Caco-2 (cell line): ENCODE data around the gene TIMM17A. TPM values are rescaled to one million over a fixed set of nuclear protein-coding genes. Genes with fewer than 3 reads are reported as not detected.

ENCODE experiments used
- BruUV-seq: library from RNA; stranded (reverse); fragments of 400-500 nt; replicated peaks from 2 replicates; lab custom pipeline; 2021; lab: Mats Ljungman, UMichigan
- CTCF ChIA-PET: fragments of 300-600 bp; sonication (Branson Sonifier 250); formaldehyde crosslinking; loops from one replicate; lab custom pipeline; 2022; ENCODE audit warnings: antibody characterized with exemption; lab: Charles Lee
- POLR2A ChIA-PET: fragments of 300-600 bp; sonication (Branson Sonifier 250); formaldehyde crosslinking; loops from one replicate; lab custom pipeline; 2022; ENCODE audit warnings: antibody characterized with exemption; lab: Charles Lee
- DNase-seq, 2 experiments: peaks; one replicate each; pipeline versions ENCODE4 v3.0.0 to v3.0.0-alpha.2; 2020 to 2022
- H3K27me3 ChIP-seq: replicated peaks from 2 replicates; pipeline ENCODE4 v1.6.0; 2011; ENCODE audit warnings: low read length; ENCODE audit not compliant: control insufficient read depth, insufficient read depth
- H3K36me3 ChIP-seq: 2 replicates; pipeline ENCODE4 v1.5.1; 2011; ENCODE audit warnings: low read length; ENCODE audit not compliant: control insufficient read depth, insufficient read depth
- H3K4me1 ChIP-seq: fragments of 250-450 bp; sonication (Bioruptor Pico); 2 replicates; pipeline ENCODE4 v1.5.1; 2020; ENCODE audit warnings: mild to moderate bottlenecking
- H3K4me3 ChIP-seq: 2 replicates; pipeline ENCODE4 v1.5.1; 2011; ENCODE audit warnings: low read depth, mild to moderate bottlenecking, control low read depth, low read length
- H3K9me3 ChIP-seq: fragments of 250-450 bp; sonication (Bioruptor Pico); 2 replicates; pipeline ENCODE4 v1.5.1; 2020; ENCODE audit warnings: mild to moderate bottlenecking, moderate library complexity
- H3K27ac Mint-ChIP-seq: one replicate; pipeline ENCODE4 v1.8.0; 2022; ENCODE audit warnings: mixed read lengths; ENCODE audit not compliant: unreplicated experiment
- H3K27me3 Mint-ChIP-seq: one replicate; pipeline ENCODE4 v1.8.0; 2022; ENCODE audit warnings: mixed read lengths; ENCODE audit not compliant: insufficient read depth, unreplicated experiment
- H3K36me3 Mint-ChIP-seq: one replicate; pipeline ENCODE4 v1.8.0; 2022; ENCODE audit warnings: mild to moderate bottlenecking, mixed read lengths; ENCODE audit not compliant: insufficient read depth, unreplicated experiment
- H3K4me1 Mint-ChIP-seq: one replicate; pipeline ENCODE4 v1.8.0; 2022; ENCODE audit warnings: low read depth, mixed read lengths; ENCODE audit not compliant: unreplicated experiment
- H3K4me3 Mint-ChIP-seq: one replicate; pipeline ENCODE4 v1.8.0; 2022; ENCODE audit warnings: mild to moderate bottlenecking, moderate library complexity, mixed read lengths; ENCODE audit not compliant: unreplicated experiment
- H3K9me3 Mint-ChIP-seq: one replicate; pipeline ENCODE4 v1.8.0; 2022; ENCODE audit warnings: mixed read lengths; ENCODE audit not compliant: unreplicated experiment
- intact Hi-C: fragments of 100-400 bp; cut with micrococcal nuclease; formaldehyde crosslinking; loops from one replicate; pipeline ENCODE4 v1.10.0; 2022; ENCODE audit not compliant: unreplicated experiment
- total RNA-seq: library from RNA; stranded (reverse); gene quantifications from 2 replicates; pipeline ENCODE4 v1.2.3, GENCODE V29; 2022
- TF ChIP-seq, protein P1 (sequence below), 2 experiments: fragments of 200-600 bp in 1 of 2; IDR thresholded peaks; 1 replicate in 1 of 2; 2 replicates in 1 of 2; pipeline versions ENCODE4 v1.5.1 to v1.8.0; 2011 to 2022; ENCODE audit warnings: antibody characterized with exemption in 1 of 2, control low read depth in 1 of 2, inconsistent platforms in 1 of 2, low read depth in 1 of 2, low read length in 1 of 2, mild to moderate bottlenecking in 1 of 2, moderate library complexity in 1 of 2; ENCODE audit not compliant: insufficient read depth in 1 of 2, severe bottlenecking in 1 of 2, unreplicated experiment in 1 of 2

Gene TIMM17A
- total RNA-seq, 1 experiment from 2014 or later: 63.7 TPM

DNA sequence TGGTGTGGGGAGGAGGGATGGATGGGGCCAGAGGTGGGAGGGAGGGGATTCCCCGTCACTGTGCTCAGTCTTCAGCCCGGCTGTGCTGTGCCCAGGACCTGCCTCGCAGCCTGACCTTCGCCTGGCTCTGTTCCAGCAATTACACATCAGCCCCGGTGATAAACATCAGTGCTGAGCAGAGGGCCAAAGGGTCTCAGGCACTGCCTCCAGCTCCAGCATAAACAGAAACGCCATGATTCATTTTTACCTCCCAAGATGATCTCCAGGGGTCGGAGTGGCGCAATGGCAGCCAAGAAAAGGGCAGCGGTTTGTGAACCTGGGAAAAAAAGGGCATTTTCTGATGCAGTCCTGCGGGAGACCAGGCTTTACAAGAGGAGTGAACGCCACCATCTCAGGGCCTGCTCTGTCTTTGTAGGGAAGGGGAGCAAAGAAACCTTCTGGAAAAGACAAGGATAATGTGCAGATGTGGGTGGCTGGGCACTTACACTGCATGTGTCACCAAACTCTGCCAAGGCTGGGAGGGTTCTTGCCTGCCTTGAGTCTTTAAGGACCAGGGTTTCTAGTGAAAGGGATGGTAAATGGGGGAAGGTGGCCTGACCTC lies 38.6 kb upstream of the TIMM17A start:
- Histone ChIP-seq H3K36me3 (no peaks in the 10 kb centered on the region), H3K9me3 (no peaks in the 10 kb centered on the region), H3K27me3 (no peaks in the 10 kb centered on the region), H3K4me1 (no peaks in the 10 kb centered on the region), H3K4me3 (no peak overlapping the region)
- no peak for DNase-seq
- Mint-ChIP-seq H3K27me3 (no peaks in the 10 kb centered on the region), H3K9me3 (no peaks in the 10 kb centered on the region), H3K36me3 (no peaks in the 10 kb centered on the region), H3K4me1 (no peaks in the 10 kb centered on the region), H3K4me3 (no peak overlapping the region), H3K27ac (no peak overlapping the region)
- no TSS peak for BruUV-seq
- ChIA-PET CTCF (no interaction called here), POLR2A (no interaction called here)
- TF ChIP-seq, protein P1, sequence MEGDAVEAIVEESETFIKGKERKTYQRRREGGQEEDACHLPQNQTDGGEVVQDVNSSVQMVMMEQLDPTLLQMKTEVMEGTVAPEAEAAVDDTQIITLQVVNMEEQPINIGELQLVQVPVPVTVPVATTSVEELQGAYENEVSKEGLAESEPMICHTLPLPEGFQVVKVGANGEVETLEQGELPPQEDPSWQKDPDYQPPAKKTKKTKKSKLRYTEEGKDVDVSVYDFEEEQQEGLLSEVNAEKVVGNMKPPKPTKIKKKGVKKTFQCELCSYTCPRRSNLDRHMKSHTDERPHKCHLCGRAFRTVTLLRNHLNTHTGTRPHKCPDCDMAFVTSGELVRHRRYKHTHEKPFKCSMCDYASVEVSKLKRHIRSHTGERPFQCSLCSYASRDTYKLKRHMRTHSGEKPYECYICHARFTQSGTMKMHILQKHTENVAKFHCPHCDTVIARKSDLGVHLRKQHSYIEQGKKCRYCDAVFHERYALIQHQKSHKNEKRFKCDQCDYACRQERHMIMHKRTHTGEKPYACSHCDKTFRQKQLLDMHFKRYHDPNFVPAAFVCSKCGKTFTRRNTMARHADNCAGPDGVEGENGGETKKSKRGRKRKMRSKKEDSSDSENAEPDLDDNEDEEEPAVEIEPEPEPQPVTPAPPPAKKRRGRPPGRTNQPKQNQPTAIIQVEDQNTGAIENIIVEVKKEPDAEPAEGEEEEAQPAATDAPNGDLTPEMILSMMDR (IDR thresholded peaks at IDR 0.05; ENCODE audit: insufficient read depth in 1 of 2, low read depth in 1 of 2, low read length in 1 of 2, severe bottlenecking in 1 of 2, unreplicated experiment in 1 of 2): no peak
- intact Hi-C loops: no loop called here

DNA sequence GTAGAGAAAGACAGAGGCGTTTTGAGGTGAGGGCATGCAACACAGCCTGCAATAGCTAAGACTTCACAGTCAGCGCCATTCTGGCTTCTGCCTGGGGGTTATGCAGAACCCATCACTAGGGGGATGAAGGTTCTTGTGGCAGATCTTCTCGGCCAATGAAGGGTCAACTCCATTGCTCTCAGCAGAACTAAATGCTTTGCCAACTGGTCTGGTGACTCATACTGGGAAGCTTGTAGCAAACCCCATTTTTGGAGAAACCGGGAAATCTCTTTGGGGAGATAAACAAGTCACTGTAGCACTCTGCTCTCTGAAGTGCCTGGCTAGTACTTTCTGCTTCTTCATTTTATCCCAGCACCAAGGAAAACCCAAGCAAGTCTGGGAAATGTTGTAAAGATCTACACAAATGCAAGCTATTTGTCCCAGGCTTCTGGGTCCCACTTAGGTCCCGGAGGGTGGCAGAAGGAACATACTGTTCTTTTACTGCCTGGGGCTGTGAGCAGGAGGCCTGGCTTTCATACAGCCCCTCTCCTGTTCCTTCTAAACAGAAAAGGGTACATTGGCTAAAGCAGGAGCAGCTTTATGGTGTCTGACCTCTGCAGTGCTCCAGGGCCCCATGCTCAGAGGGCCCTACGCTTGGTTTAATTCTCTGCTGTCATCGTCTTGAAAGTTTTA lies 37.8 kb upstream of the TIMM17A start:
- POLR2A ChIA-PET: no interaction called here
- H3K27me3 Mint-ChIP-seq: no peaks in the 10 kb centered on the region
- H3K9me3 ChIP-seq: no peaks in the 10 kb centered on the region
- no TSS peak for BruUV-seq
- H3K4me1 ChIP-seq: no peaks in the 10 kb centered on the region; the same call in 1 of the 2 replicates
- no peak overlapping the region for H3K4me3 Mint-ChIP-seq
- H3K36me3 ChIP-seq: no peaks in the 10 kb centered on the region
- no peak overlapping the region for H3K4me3 ChIP-seq
- intact Hi-C loops: no loop called here
- DNase-seq: no peak
- H3K36me3 Mint-ChIP-seq: no peaks in the 10 kb centered on the region
- H3K4me1 Mint-ChIP-seq: no peaks in the 10 kb centered on the region
- no peaks in the 10 kb centered on the region for H3K27me3 ChIP-seq
- CTCF ChIA-PET: no interaction called here
- no peak overlapping the region for H3K27ac Mint-ChIP-seq
- no peaks in the 10 kb centered on the region for H3K9me3 Mint-ChIP-seq
- TF ChIP-seq, protein P1 (IDR thresholded peaks at IDR 0.05; ENCODE audit: insufficient read depth in 1 of 2, low read depth in 1 of 2, low read length in 1 of 2, severe bottlenecking in 1 of 2, unreplicated experiment in 1 of 2): no peak

DNA sequence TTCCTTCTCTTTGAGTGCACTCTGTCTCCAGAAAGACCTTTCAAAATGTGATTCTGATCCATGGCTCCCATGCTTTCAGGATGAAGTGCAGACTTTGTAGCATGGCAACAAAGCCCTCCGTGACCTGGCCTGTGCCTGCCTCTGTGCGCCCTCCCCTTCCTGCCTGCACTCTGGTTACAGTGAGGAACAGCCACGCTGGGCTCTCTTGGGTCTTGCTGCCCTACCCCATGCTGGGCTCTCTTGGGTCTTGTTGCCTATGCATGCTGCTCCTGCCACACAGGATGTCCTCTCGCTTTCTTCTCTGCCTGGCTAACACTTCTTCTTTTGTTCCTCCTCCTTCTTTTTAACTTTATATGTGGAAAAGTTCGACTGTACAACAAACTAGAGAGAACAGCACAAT lies 37.0 kb upstream of the TIMM17A start:
- H3K9me3 ChIP-seq: no peaks in the 10 kb centered on the region
- POLR2A ChIA-PET: no interaction called here
- no peaks in the 10 kb centered on the region for H3K4me1 Mint-ChIP-seq
- no TSS peak for BruUV-seq
- no peaks in the 10 kb centered on the region for H3K27me3 ChIP-seq
- intact Hi-C loops: no loop called here
- no peak overlapping the region for H3K4me3 ChIP-seq
- CTCF ChIA-PET: no interaction called here
- no peaks in the 10 kb centered on the region for H3K27me3 Mint-ChIP-seq
- no peaks in the 10 kb centered on the region for H3K9me3 Mint-ChIP-seq
- TF ChIP-seq, protein P1 (IDR thresholded peaks at IDR 0.05; ENCODE audit: insufficient read depth in 1 of 2, low read depth in 1 of 2, low read length in 1 of 2, severe bottlenecking in 1 of 2, unreplicated experiment in 1 of 2): no peak
- H3K27ac Mint-ChIP-seq: no peak overlapping the region
- no peak for DNase-seq
- H3K36me3 ChIP-seq: no peaks in the 10 kb centered on the region
- H3K4me1 ChIP-seq: no peaks in the 10 kb centered on the region; the same call in 1 of the 2 replicates
- H3K36me3 Mint-ChIP-seq: no peaks in the 10 kb centered on the region
- H3K4me3 Mint-ChIP-seq: no peak overlapping the region
